Fibroblast of skin of scalp (primary cell): Measurements from ENCODE around the gene FFAR3.
"Not testable (repeated sequence)": the region's sequence is repeated elsewhere in the genome, so short reads cannot be mapped to it uniquely, and the experiment has no call there.

ENCODE experiments used
- DNase-seq: peaks from one replicate; pipeline ENCODE4 v3.0.0-alpha.2; 2013

FFAR3 gene

DNA sequence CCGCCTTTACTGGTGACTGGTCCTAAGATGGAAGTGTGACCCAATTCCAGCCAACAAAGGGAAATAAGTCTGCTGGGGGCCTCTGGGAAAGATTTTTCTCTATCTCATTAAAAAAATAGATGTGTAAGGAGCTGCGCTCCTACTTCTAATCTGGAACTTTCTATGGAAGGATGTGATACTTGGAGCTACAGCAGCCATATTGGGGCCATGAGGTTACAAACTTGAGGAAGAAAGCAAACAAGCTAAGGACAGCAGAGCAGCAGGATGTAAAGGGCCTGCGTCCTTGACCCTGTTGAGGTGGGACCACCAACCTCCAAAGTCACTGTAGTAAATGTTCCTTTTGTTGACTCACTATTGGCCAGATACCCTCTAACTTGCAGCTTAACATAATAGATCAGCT, 20.1 kb downstream of the FFAR3 start:
- DNase-seq: no peak

DNA sequence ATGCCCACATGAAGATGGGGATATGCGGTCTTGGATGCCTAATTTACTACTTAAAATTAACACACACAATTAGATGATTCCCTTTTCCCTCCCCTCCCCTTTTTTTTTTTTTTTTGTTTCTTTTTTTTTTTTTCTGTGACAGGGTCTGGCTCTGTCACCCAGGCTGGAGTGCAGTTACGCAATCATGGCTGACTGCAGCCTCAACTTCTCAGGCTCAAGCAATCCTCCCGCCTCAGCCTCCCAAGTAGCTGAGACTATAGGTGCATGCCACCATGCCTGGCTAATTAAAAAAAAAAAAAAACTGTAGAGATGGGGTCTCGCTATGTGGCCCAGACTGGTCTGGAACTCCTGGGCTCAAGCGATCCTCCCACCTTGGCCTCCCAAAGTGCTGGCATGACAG, 21.3 kb downstream of the FFAR3 start:
- DNase-seq: not testable (repeated sequence)

DNA sequence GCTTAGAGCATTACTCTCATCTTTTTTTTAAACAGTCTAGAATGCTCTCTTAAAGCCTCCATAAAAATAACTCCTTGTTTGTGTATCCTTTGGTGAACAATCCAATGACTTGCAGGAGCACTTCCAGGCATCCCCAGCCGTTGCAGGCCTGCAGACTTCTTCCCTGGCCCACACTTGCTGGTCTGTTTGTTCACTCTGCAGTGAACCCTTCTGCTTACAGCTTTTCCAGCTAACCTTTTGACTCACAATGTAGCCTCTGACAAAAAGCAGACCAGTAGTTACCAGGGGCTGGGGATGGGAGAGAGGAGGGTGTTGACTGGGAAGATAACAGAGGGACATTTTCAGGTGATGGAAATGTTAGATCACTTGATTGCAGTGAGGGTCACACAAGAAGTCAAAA, 21.7 kb downstream of the FFAR3 start:
- no peak for DNase-seq

DNA sequence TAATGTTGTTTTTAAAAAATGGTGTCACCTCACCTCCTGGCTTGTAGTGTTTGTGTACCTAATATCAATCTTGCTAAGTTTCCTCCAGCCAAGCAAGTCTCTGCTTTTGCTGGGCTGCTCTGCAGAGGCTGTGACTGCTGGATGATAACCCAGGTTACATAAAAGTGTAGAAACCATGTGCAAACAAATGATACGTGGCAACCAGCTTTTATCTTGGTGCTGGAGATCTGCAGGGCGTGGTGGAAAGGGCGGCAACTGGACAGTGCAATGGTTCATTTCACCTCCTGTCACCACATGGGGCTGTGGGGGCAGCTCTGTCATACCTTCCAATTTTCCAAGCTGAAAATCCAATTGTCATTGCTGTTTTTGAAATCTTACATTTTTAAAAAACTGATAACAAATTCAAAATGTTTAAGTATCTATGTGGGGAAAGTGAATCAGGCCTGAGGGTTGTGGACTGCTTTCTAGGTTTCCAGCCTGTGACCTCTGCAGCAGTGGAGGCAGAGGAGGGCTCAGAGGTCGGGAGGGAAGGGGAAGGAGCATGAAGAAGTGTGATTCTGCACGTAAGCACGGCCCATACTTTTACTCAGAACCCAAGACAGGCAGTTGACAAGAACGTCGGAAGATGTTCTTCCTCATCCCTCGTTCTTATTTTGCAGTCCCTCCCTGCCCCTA, 22.3 kb downstream of the FFAR3 start:
- DNase-seq: no peak

DNA sequence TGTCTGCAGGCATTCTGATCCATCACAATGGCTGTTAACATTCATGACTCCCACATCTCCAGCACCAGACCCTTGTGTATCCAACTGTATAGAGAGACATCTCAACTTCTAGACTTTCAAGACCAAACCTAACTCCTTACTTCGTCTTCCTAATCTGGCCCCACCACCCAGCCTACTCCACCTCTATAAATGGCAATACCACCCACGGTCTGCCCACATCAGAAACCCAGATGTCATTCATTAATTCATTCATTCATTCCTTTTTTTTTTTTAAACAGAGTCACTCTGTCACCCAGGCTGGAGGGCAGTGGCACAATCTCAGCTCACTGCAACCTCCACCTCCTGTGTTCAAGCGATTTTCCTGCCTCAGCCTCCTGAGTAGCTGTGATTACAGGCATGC, 23.1 kb downstream of the FFAR3 start:
- no peak for DNase-seq

DNA sequence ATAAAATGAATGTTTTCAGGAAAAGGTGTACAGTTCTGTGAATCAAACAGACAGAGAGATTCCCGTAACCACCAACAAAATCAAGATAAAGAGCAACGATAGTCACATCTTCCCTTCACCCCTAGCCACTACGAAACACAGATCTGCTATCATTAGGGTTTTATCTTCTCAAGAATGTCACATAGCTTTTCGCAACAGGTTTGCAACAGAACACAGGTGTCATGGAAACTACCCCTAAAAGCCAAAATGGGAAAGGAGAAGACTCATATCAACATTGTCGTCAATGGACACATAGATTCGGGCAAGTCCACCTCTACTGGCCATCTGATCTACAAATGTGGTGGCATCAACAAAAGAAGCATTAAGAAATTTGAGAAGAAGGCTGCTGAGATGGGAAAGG, 23.7 kb downstream of the FFAR3 start:
- DNase-seq: no peak

DNA sequence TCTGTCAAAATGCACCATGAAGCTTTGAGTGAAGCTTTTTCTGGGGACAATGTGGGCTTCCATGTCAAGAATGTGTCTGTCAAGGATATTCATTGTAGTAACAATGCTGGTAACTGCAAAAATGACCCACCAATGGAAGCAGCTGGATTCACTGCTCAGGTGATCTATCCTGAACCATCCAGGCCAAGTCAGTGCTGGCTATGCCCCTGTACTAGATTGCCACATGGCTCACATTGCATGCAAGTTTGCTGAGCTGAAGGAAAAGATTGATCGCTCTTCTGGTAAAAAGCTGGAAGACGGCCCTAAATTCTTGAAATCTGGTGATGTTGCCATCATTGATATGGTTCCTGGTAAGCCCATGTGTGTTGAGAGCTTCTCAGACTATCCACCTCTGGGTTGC, 25.3 kb downstream of the FFAR3 start:
- DNase-seq: no peak

DNA sequence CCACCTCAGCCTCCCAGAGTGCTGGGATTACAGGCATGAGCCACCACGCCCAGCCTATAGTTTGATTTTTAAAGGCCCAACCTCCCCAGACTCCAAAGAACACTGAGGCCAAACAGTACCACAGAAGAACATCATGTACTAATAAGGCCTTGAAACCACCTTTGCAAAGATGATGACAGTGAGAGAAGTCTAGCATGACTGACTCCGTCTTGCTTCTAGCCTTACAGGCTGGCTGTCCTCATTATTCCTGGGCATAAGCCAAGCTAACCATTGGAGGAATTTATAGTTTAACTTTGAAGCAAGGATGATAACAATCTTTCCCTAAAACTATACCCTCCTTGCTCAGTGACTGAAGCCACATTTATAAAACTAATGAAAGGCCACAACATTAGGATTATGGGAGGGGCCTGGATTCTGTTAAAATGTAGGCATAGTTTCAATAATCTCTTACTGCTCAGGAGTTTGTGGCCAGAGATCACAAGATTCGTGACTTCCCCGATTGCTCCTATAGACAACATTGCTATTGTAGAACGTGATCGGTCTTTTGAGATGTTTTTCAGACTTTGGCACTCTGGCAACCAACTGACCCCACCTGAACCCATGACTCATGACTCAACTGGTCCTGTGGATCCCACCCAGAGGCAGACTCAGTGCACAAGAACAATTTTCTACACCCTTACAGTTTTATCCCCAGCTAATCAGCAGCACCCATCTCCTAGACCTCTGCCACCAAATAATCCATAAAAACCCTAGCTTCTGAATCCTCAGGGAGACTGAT, 30.2 kb downstream of the FFAR3 start:
- no peak for DNase-seq

DNA sequence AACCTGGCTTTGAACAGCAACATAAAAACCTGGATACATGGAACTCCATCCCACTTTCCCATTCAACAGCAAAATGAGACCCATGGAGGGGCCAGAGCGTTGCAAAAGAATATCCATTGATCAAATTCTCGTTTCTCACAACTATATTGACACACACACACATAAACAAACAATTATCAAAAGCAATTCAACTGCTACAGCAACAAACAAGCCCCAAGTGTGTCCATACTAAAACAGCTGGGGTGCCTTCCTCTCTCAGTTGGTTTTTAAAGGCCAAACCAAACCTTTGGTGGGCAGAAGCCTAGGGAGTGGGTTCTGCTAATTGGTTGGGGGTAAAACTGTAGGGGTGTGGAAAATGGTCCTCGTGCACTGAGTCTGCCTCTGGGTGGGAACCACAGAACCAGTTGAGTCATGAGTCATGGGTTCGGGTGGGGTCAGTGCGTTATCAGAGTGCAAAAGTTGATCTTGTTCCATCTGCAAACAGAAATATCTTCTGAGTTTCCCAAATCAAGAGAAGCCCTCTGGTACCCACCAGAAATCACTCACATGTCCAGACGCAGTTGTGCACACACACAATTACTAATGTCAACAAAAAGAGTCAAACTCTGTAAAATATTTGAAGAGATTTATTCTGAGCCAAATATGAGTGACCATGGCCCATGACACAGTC, 31.1 kb downstream of the FFAR3 start:
- DNase-seq: no peak

DNA sequence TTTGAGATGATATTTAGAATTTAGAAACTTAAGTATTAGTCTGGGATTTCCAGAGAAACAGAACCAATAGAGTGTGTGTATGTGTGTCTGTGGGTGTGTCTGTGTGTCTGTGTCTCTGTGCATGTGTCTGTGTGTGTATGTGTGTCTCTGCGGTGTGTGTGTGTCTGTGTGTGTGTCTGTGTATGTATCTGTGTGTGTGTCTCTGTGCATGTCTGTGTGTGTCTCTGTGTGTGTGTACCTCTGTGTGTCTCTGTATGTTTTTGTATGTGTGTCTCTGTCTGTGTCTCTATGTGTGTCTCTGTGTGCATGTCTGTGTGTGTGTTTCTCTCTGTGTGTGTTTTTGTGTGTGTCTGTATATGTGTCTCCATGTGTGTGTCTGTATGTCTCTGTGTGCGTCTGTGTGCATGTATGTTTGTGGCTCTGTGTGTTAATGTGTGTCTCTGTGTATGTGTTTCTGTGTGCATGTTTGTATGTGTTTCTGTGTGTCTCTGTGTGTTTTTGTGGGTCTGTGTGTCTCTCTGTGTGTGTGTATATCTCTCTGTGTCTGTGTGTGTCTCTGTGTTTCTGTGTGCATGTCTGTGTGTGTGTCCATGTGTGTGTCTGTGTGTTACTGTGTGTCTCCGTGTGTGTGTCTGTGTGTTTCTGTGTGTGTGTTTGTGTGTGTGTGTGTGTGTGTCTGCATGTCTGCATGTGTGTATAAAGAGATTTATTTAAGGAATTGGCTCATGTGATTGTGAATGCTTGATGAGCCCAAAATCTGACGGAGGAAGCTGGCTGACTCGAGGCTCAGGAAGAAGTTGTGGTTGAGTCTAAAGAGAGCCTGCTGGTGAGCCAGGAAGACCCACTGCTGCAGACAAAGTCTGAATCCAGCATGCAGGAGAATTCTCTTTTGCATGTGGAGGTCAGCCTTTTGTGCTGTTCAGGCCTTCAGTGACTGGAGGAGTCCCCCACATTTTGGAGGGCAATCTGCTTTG, 34.8 kb downstream of the FFAR3 start:
- DNase-seq: no peak

DNA sequence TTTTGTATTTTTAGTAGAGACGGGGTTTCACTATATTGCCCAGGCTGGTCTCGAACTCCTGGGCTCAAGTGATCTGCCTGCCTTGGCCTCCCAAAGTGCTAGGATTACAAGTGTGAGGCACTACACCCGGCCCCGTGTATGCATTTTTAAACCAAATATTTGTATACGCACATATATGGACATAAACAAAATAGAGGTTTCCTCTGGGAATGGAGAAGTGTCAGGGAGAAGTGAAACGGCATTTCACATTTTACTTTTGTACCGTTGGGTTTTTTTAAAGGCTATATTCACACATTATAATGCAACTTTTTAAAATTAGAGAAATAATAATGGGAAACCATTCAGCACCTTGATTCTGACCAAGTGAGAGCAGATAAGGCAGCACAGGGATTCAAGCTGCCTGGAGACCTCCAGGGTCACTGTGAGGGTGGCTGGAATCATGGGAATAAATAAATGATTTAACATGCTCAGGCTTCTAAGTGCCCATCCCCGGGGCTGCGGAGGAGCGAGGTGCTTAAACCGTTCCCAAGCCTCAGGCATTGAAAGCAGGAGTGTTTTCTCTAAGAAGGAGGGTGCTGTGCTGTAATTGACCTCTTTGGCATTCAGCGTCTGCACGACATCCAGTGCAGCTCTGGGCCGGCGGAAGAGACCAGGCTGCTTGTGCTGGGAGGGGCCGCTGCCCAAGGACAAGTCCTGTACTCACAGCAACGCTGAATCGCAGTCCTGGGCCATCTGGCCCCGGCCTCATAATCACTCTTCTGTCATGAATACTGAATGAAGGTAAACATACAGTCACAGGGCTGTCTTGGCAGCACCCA, 37.3 kb downstream of the FFAR3 start:
- no peak for DNase-seq

DNA sequence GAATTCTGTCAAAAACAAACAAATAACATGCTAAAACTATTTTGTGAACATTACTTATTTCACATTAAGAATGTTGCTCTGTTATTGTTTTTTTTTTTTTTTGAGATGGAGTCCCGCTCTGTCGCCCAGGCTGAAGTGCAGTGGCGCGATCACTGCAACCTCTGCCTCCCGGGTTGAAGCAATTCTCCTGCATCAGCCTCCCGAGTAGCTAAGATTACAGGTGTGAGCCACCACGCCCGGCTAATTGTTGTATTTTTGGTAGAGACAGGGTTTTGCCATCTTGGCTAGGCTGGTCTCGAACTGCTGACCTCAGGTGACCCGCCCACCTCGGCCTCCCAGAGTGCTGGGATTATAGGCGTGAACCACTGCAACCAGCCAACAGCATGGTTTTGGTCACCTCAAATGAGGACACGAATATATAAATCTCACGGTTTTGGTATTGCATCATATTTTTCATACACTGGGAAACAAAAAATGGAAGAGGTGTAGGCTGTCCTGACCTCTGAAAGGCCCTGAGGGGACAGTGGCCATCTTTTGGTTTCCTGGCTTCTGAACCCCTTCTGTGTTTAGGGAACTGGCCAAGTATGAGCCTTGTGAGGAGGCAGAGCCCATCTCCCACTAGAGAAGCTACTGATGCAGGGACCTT, 38.1 kb downstream of the FFAR3 start:
- no peak for DNase-seq

DNA sequence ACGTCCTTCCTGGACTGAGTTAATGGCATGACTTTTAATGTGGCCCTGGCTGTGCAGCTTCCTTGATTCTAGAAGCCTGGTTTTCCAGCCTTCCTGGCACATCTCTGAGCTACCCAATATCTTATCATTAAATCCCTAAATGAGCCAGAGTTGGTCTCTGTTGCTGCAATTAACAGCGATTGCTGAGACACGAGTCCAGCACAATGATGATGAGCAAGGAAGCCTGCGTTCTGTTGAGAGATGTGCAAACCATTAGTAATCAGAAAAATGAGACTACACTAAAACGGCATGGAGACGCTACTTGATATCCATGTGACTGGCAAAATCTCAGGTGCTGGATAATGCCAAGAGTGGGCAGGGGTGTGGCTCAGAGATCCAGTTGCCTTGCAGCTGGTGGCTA, 38.8 kb downstream of the FFAR3 start:
- DNase-seq: no peak

DNA sequence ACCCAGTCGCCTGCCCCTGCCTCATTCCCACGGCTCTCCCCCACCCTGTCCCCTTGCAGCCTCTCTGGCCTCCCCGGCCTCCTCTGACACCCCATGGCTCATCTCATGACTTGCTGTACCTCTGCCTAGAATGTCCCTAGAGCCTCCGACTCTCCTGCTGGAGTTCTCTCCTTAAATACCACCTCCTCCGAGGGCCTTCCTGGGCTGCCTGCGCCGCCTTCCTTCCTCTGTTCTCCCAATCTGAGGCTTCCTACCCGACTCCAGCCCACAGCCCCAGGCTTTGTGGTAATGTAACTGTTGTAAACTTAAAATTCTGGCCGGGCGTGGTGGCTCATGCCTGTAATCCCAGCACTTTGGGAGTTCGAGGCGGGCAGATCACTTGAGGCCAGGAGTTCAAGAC, 40.3 kb downstream of the FFAR3 start:
- no peak for DNase-seq

DNA sequence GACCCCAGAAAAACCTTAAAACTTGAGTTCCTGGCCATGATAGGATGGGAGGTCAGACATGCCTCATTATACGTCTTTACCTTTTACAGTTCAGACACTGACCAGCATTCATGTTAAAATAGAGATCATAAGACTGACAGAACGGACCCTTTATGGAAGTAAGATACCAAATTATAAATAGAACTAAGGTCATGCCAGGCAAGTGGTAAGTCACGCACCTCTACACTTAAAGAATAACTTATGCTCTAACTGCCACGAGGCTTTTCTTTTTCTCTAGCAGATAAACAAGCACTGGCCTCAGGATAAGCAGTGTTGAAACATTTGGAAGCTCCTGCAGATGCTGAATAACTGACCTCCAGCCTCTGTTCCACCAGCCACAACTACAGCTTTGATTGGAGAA, 41.0 kb downstream of the FFAR3 start:
- no peak for DNase-seq

DNA sequence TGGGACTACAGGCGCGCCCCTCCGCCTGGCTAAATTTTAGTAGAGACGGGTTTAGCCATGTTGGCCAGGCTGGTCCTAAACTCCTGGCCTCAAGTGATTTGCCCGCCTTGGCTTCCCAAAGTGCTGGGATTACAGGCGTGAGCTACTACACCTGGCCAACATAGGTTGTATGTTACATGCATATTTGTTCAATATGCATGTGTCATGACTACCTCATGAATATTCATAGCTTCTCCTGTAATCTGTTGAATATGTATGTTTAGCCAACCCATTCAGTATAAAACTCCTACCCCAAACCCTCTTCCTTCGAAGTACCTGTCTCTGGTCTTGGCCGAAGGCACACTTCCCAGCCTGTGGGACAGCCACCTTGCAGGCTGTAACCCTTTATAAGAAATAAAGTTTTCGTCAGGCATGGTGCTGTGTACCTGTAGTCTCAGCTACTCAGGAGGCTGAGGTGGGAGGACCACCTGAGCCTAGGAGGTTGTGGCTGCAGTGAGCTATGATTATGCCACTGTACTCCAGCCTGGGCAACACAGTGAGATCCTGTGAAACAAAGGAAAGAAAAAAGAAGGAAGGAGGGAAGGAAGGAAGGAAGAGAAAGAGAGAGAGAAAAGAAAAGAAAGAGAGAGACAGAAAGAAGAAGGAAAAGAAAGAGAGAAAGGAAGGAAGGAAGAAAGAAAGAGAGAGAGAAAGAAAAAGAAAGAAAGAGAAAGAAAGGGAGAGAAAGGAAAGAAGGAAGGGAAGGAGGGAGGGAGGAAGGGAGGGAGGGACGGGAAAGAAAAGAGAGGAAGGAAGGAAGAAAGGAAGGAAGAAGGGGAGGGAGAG, 41.9 kb downstream of the FFAR3 start:
- no peak for DNase-seq

DNA sequence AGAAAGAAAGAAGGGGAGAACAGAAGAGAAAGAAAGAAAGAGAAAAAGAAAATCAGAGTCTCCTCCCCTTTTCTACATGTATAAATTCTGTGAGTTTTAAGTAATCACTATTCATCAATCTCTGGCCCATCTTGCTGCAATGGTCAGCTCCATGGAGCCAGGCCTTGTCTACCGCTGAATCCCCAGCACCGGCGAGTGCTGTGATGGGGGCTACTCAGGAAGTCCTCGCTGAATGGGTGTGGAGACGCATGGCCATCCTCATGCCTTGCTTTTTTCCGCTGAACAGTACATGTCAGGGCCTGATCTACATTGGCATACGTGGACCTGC, 42.5 kb downstream of the FFAR3 start:
- DNase-seq: no peak

DNA sequence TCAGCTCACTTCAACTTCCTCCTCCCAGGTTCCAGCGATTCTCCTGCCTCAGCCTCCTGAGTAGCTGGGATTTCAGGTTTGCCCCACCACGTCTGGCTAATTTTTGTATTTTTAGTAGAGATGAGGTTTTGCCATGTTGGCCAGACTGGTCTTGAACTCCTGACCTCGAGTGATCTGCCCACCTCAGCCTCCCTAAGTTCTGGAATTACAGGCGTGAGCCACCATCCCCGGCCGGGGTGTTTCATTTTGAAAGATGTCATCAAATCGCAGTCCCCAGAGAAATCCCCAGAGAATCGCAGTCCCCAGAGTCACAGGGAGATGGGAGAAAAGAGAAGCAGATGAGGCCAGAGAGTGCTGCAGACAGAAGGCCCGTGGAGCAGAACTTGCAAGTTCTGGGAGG, 43.2 kb downstream of the FFAR3 start:
- not testable (repeated sequence) for DNase-seq

DNA sequence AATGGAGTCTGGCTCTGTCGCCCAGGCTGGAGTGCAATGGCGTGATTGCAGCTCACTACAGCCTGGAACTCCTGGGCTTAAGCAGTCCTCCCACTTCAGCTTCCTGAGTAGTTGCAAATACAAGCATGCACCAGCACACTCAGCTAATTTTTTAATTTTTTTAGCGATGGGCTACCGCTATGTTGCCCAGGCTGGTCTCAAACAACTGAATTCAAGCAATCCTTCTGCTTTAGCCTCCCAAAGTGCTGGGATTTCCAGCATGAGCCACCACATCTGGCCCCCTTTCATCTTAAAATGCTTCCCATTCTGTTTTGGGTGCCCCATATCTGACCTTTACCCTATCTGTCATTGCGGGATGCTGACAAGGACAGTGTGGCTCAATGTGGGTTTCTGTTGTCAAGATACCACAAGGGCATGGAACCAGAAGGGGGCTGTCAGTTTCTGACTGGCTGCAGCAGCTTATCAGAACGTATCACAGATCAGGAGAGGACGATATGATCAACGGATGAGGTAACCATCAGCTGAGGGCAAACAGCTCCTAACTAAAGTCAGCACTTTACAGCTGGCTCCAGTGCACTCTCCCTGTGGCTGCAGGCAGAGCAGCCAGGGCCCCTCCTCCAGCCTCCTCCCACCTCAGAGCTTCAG, 45.0 kb downstream of the FFAR3 start:
- DNase-seq: no peak
